GM10266 (cell line): Measurements from ENCODE around the gene KIRREL3.

Source experiments
- DNase-seq: peaks from one replicate; pipeline ENCODE4 v3.0.0; 2012; ENCODE audit errors: extremely low spot score
- TF ChIP-seq, protein P1 (sequence below): IDR thresholded peaks from 2 replicates; pipeline ENCODE4 v1.5.1; 2012; ENCODE audit warnings: mild to moderate bottlenecking, low read depth; ENCODE audit not compliant: control insufficient read depth, insufficient read depth; ENCODE audit errors: missing control alignments

Gene KIRREL3

DNA sequence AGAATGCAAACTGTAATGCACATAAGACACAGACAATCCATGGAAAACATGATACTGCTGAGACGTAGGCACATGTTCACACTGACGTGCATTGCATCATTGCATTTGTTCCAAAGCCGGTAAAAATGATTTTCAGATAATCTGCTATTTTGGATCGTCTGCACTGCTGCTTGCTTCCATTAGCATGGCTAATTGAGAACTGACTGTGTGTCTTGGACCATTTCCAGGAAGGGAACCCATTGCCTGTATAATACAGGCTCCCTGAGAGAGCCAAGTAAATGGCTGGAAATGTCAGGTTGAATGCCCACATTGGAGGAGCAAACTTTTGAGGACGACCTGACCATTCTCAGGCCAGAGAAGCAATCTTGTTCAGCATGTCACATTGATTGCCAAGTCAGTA, 340.2 kb downstream of the KIRREL3 start:
- TF ChIP-seq, protein P1, sequence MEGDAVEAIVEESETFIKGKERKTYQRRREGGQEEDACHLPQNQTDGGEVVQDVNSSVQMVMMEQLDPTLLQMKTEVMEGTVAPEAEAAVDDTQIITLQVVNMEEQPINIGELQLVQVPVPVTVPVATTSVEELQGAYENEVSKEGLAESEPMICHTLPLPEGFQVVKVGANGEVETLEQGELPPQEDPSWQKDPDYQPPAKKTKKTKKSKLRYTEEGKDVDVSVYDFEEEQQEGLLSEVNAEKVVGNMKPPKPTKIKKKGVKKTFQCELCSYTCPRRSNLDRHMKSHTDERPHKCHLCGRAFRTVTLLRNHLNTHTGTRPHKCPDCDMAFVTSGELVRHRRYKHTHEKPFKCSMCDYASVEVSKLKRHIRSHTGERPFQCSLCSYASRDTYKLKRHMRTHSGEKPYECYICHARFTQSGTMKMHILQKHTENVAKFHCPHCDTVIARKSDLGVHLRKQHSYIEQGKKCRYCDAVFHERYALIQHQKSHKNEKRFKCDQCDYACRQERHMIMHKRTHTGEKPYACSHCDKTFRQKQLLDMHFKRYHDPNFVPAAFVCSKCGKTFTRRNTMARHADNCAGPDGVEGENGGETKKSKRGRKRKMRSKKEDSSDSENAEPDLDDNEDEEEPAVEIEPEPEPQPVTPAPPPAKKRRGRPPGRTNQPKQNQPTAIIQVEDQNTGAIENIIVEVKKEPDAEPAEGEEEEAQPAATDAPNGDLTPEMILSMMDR, result no peak

DNA sequence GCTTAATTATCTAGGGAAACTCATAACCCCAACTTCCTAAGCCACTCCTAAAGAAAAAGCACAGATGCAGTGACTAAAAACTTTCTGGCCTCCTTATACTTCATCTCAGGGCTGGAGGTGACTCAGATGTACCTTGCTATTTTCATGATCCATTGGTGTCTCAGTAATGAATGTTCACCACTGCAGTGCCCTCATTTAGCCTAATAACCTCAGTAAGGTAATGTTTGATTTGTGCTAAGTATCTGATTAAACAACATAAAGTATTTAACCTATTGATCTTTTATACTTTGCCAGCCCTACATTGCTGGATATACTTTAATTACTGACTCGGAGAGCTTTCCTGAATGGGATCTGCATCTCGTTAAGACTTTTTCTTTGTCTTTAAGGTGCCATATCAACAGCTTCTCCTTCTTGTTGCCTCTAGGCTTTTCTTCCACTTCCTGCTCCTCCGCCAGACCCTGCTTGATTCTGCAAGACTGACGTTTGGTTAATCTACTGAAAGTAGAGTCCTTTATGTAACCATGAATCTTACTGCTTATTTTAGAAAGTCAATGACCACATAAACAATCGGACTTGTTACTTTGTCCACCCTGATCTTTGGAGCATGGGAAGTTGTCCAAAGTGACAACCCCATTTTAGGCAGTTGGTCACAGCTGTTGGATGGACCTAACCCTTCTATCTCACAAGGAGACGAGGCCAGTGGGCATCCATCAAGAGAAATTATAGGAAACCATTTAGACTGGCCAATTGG, 342.1 kb downstream of the KIRREL3 start:
- no peak for DNase-seq
- TF ChIP-seq, protein P1, result no peak

More for the DNA sequence above, 340.2 kb downstream of the KIRREL3 start:
- no peak for DNase-seq

DNA sequence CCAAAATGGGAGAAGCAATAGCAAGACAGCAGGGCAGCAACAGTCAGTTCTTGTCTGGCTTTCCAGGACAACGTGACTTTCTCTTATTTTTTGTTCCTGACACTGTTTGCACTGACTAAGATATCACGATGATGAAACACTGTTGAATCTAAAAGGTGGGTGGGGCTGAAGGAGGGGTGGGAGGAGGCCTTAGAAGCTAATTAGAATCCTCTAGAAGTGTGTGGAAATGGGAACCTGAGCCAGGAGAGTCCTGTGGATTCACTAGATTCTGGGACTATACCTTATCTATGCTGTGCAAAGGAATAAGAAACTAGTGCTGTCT, 344.8 kb downstream of the KIRREL3 start:
- TF ChIP-seq, protein P1, result no peak
- DNase-seq, result no peak

DNA sequence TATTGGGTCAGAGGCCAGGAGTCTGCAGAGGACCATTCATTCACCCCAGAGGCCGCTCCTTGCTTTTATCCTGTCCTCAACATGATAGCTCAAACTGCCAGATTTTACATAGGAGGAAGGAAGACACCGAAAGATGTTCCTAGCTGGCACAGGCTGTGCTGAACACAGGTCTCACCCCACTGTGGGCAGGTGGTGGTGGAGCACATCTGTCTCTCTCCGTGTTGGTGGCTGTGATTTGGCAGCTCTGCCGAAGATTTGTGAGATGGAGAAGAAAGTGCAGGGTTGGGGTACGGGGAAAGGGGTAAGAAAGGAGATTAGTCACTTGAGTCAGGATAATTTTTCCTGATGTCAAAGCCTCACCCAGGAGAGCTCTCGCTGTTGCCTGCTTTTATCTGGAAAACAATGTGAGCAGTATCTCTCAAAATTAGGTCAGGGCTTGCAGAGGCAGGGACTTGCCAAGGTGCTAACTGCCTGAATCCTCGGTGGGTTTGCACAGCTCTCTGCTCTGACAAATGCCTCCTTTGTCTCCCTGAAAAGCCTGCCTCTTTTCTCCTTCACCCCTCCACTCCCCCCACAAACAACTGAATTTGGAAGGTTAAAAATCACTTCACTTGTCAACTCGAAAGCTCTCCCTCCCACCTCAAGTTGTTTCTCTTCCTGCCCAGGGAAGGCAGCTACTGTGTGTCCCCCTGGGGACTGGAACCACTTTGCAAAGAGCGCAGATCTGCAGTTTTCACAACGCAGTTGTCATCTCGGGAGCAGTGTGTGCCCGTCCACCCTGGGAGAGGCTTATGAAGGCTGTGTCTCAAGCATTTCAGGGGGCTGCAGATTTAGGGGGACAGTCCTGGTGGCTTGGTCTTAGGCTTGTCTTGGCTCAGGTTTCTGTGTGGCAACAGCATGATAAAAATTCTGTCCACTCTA, 345.4 kb downstream of the KIRREL3 start:
- no peak for DNase-seq
- TF ChIP-seq, protein P1, result no peak

DNA sequence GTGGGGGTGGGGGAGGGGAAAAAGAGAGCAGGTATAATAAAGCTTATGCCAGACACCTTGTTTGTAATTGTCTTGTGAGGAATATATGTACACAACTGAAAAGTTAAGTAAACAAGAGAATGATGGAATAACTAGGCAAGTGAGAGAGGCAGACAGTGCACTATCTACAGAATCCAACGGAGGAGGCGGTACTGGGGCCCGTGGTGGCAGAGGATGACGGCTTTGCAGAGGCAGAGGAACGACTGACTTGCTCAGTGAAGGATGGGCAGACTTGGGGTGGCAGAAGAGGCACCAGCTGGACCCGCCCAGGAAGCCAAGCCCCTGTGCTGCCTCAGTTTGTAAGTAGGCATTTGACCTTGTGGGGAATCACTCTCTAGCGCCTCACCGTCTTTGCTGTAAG, 347.5 kb downstream of the KIRREL3 start:
- TF ChIP-seq, protein P1, result no peak
- DNase-seq, result no peak

DNA sequence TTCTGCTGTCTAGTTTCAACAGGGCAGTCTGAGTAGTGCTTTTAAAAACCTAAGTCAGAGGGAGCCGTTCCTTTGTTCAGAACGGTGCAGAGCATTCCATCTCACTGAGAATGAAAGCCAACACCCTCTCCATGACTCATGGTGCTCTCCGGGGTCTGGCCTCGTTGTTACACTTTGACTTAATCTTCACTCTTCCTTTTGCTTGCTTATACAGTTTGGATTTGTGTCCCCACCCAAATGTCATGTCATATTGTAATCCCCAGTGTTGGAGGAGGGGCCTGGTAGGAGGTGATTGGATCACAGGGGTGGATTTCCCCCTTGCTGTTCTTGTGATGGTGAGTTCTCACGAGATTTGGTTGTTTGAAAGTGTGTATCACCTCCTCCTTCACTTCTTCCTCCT, 352.8 kb downstream of the KIRREL3 start:
- no peak for DNase-seq
- TF ChIP-seq, protein P1, result no peak

DNA sequence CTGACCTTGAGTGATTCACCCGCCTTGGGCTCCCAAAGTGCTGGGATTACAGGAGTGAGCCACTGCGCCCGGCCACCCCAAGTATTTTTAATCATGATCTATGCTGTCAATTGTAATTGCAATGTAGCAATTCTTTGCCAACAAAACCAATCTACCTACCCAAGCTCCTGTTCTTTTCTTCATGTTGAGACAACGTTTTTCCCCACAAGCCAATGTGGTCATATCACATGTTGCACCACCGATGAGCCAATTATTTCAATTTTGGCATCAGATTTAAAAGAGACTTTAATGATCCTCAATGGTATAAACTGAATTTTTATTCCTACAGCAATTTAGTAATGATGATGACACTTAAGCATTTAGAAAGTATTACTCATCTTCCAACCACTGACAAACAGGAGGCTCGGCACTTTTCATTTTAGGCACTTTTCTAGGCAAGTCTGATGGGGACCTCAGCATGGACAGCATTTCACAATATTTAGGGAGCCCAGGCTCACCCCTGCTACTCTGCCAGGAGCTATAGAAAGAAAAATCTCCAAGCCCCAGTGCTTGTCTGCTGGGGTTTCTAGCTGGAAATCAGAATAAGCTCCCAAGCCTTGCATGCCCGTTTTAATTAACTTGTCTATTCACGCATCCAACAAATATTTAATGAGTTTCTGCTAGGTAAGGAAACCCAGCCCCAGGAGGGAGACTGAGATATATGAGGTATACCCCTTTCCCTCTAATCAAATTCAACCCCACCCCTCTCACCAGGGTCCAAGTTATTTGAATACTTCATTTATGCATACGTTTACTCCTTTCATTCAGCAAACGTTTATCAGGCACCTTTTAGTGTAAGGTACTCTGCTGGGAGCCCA, 353.6 kb downstream of the KIRREL3 start:
- TF ChIP-seq, protein P1, result no peak
- DNase-seq, result no peak
